GM23248 (cell line): ENCODE results near the gene TRIM29. TPM values are rescaled to one million over a fixed set of nuclear protein-coding genes. Genes with fewer than 3 reads are reported as not detected.

Source experiments
- DNase-seq: peaks from one replicate; pipeline ENCODE4 v3.0.0-alpha.2; 2015
- H2AFZ ChIP-seq: fragments of 200-600 bp; sonication (generic); 2 replicates; pipeline ENCODE4 v1.6.1; 2016; ENCODE audit warnings: antibody characterized with exemption
- H3F3A ChIP-seq: fragments of 200-600 bp; sonication (generic); 2 replicates; pipeline ENCODE4 v1.6.1; 2016; ENCODE audit warnings: mild to moderate bottlenecking, antibody characterized with exemption, mixed run types; ENCODE audit not compliant: insufficient read depth
- H3K27ac ChIP-seq: fragments of 200-600 bp; sonication (generic); 2 replicates; pipeline ENCODE4 v1.5.1; 2016; ENCODE audit warnings: mild to moderate bottlenecking
- H3K27me3 ChIP-seq: fragments of 200-600 bp; sonication (generic); replicated peaks from 2 replicates; pipeline ENCODE4 v1.6.1; 2016; ENCODE audit warnings: mild to moderate bottlenecking; ENCODE audit not compliant: insufficient read depth
- H3K36me3 ChIP-seq: fragments of 200-600 bp; sonication (generic); 2 replicates; pipeline ENCODE4 v1.6.1; 2016; ENCODE audit warnings: low read depth, mild to moderate bottlenecking
- H3K4me1 ChIP-seq: fragments of 200-600 bp; sonication (generic); 2 replicates; pipeline ENCODE4 v1.6.1; 2016; ENCODE audit warnings: mild to moderate bottlenecking; ENCODE audit not compliant: insufficient read depth
- H3K4me2 ChIP-seq: fragments of 200-600 bp; sonication (generic); one replicate; pipeline ENCODE4 v1.6.1; 2016; ENCODE audit warnings: mild to moderate bottlenecking; ENCODE audit not compliant: unreplicated experiment
- H3K4me3 ChIP-seq: fragments of 200-600 bp; sonication (generic); 2 replicates; pipeline ENCODE4 v1.5.1; 2016; ENCODE audit warnings: mild to moderate bottlenecking
- H3K79me2 ChIP-seq: fragments of 200-600 bp; sonication (generic); 2 replicates; pipeline ENCODE4 v1.6.1; 2016; ENCODE audit warnings: mild to moderate bottlenecking; ENCODE audit not compliant: insufficient read depth
- H3K9ac ChIP-seq: fragments of 200-600 bp; sonication (generic); 2 replicates; pipeline ENCODE4 v1.6.1; 2016; ENCODE audit warnings: mild to moderate bottlenecking
- H3K9me2 ChIP-seq: fragments of 200-600 bp; sonication (generic); 2 replicates; pipeline ENCODE4 v1.6.1; 2016; ENCODE audit warnings: mixed run types, mild to moderate bottlenecking, moderate library complexity; ENCODE audit not compliant: insufficient read depth
- H3K9me3 ChIP-seq: fragments of 200-600 bp; sonication (generic); one replicate; pipeline ENCODE4 v1.6.1; 2017; ENCODE audit warnings: low read depth
- H4K20me1 ChIP-seq: fragments of 200-600 bp; sonication (generic); 2 replicates; pipeline ENCODE4 v1.6.0; 2016; ENCODE audit not compliant: insufficient read depth
- EZH2 ChIP-seq: fragments of 200-600 bp; sonication (generic); IDR thresholded peaks from 2 replicates; pipeline ENCODE4 v1.6.1; 2018; ENCODE audit warnings: antibody characterized with exemption, mild to moderate bottlenecking; ENCODE audit not compliant: insufficient read depth, poor library complexity, severe bottlenecking
- EZH2phosphoT487 ChIP-seq: fragments of 200-600 bp; sonication (generic); IDR thresholded peaks from 2 replicates; pipeline ENCODE4 v1.6.1; 2018; ENCODE audit warnings: antibody characterized with exemption, moderate library complexity, mild to moderate bottlenecking, low read depth; ENCODE audit not compliant: insufficient read depth
- WGBS, 2 experiments: methylation state at CpG; one replicate each; pipeline ENCODE4 v1.1.6; 2015 to 2017; ENCODE audit warnings: low lambda C conversion rate in 2 of 2, low coverage in 1 of 2; ENCODE audit errors: missing lambda C conversion rate in 2 of 2; 5-methylcytosine and 5-hydroxymethylcytosine counted together
- in situ Hi-C: fragments of 300-500 bp; cut with MboI; formaldehyde crosslinking; loops from 2 replicates; pipeline ENCODE4 v1.15.0; 2020
- polyA plus RNA-seq: library from polyadenylated mRNA; unstranded; fragments of >200 nt; fragmentation: Nextera tagmentation; extraction: Ambion mirVana; gene quantifications from 2 replicates; pipeline ENCODE4 v1.2.1, GENCODE V29; 2016
- total RNA-seq: library from RNA; depleted of rRNA; stranded (reverse); fragments of >200 nt; shearing (Covaris generic); gene quantifications from 2 replicates; pipeline ENCODE4 v1.2.3, GENCODE V29; 2014

Gene TRIM29
- total and polyA plus RNA-seq, 2 experiments from 2014 or later, result 0.86 TPM; not detected in 1

GRCh38 chr11:120173019-120173705 is 35.2 kb upstream of the TRIM29 start:
- Histone ChIP-seq H3K4me3 (no peak overlapping the region), H3K9ac (no peak overlapping the region), H3K9me2 (no peaks in the 10 kb centered on the region), H3K27me3 (peaks cover 4% of the 10 kb centered on the region; the same call in 1 of the 2 replicates), H3K36me3 (no peaks in the 10 kb centered on the region), H3K4me1 (peaks cover 8% of the 10 kb centered on the region), H3K9me3 (no peaks in the 10 kb centered on the region), H4K20me1 (no peaks in the 10 kb centered on the region), H3K27ac (no peak overlapping the region), H3F3A (no peaks in the 10 kb centered on the region), H3K4me2 (no peak overlapping the region), H3K79me2 (no peaks in the 10 kb centered on the region), H2AFZ (no peak overlapping the region)
- 51 to 52% methylated on average over 11 of the region's 11 CpGs for WGBS, 2 experiments
- in situ Hi-C loops, result loop anchor here (5.0 kb wide), 2 partner anchors 54 to 124 kb away; no protein-coding TSS in a partner anchor
- DNase-seq, result no peak
- TF ChIP-seq EZH2phosphoT487 (no peak), EZH2 (no peak)

GRCh38 chr11:120172054-120172911 is 34.4 kb upstream of the TRIM29 start:
- no peak overlapping the region for H3K27ac ChIP-seq
- no peaks in the 10 kb centered on the region for H3K9me2 ChIP-seq
- H4K20me1 ChIP-seq, result no peaks in the 10 kb centered on the region
- H3K9me3 ChIP-seq, result no peaks in the 10 kb centered on the region
- H3K9ac ChIP-seq, result no peak overlapping the region
- H3K27me3 ChIP-seq, result peaks cover 6% of the 10 kb centered on the region; the same call in 1 of the 2 replicates
- no peaks in the 10 kb centered on the region; the same call in 1 of the 2 replicates for H3K4me1 ChIP-seq
- in situ Hi-C loops, result loop anchor here (5.0 kb wide), 2 partner anchors 55 to 125 kb away; no protein-coding TSS in a partner anchor
- no peaks in the 10 kb centered on the region for H3F3A ChIP-seq
- no peak overlapping the region for H2AFZ ChIP-seq
- 27 to 28% methylated on average over 24 of the region's 24 CpGs for WGBS, 2 experiments
- H3K79me2 ChIP-seq, result no peaks in the 10 kb centered on the region
- TF ChIP-seq EZH2phosphoT487, result no peak
- TF ChIP-seq EZH2, result no peak
- no peak overlapping the region for H3K4me3 ChIP-seq
- no peak overlapping the region for H3K4me2 ChIP-seq
- peak; percentile 87 for DNase-seq
- no peaks in the 10 kb centered on the region for H3K36me3 ChIP-seq

- no peak overlapping the region for H3K27ac ChIP-seq
- H3K9ac ChIP-seq, result no peak overlapping the region
- no peaks in the 10 kb centered on the region for H4K20me1 ChIP-seq
- H3K9me3 ChIP-seq, result no peaks in the 10 kb centered on the region
- in situ Hi-C loops, result loop anchor here (5.0 kb wide), 2 partner anchors 56 to 126 kb away; no protein-coding TSS in a partner anchor
- peaks cover 6% of the 10 kb centered on the region; the same call in 1 of the 2 replicates for H3K27me3 ChIP-seq
- H3K4me1 ChIP-seq, result no peaks in the 10 kb centered on the region
- 78 to 82% methylated on average over 12 of the region's 12 CpGs for WGBS, 2 experiments
- H3K4me3 ChIP-seq, result no peak overlapping the region
- no peak overlapping the region for H3K4me2 ChIP-seq
- no peak for DNase-seq
- no peaks in the 10 kb centered on the region for H3K9me2 ChIP-seq
- no peaks in the 10 kb centered on the region for H3K79me2 ChIP-seq
- TF ChIP-seq EZH2, result no peak
- no peak for TF ChIP-seq EZH2phosphoT487
- no peak overlapping the region for H2AFZ ChIP-seq
- H3K36me3 ChIP-seq, result no peaks in the 10 kb centered on the region
- no peaks in the 10 kb centered on the region for H3F3A ChIP-seq
Measured at GRCh38 chr11:120170741-120171261, 32.9 kb upstream of the TRIM29 start.

- 78% methylated on average over 23 to 27 of the region's 27 CpGs for WGBS, 2 experiments
- H2AFZ ChIP-seq, result no peak overlapping the region
- in situ Hi-C loops, result loop anchor here (5.0 kb wide), 2 partner anchors 57 to 127 kb away; no protein-coding TSS in a partner anchor
Measured at GRCh38 chr11:120169981-120170698, 32.2 kb upstream of the TRIM29 start.

More at GRCh38 chr11:120169981-120170698, 32.2 kb upstream of the TRIM29 start:
- no peak overlapping the region for H3K4me2 ChIP-seq
- H3K4me3 ChIP-seq, result no peak overlapping the region
- TF ChIP-seq EZH2 (no peak), EZH2phosphoT487 (no peak)
- DNase-seq, result no peak
- no peak overlapping the region for H3K27ac ChIP-seq
- no peaks in the 10 kb centered on the region for H3K9me3 ChIP-seq
- no peaks in the 10 kb centered on the region for H3F3A ChIP-seq
- H3K27me3 ChIP-seq, result peaks cover 8% of the 10 kb centered on the region; the same call in 1 of the 2 replicates
- no peaks in the 10 kb centered on the region for H3K79me2 ChIP-seq
- no peaks in the 10 kb centered on the region for H3K9me2 ChIP-seq
- no peaks in the 10 kb centered on the region for H4K20me1 ChIP-seq
- no peak overlapping the region for H3K9ac ChIP-seq
- no peaks in the 10 kb centered on the region for H3K4me1 ChIP-seq
- no peaks in the 10 kb centered on the region for H3K36me3 ChIP-seq
